Upper lobe of left lung (tissue), 4 donors: ENCODE results near the gene GRIK1.

Source experiments
- EP300 ChIP-seq, 4 donors: sonication (generic); formaldehyde crosslinking; IDR thresholded peaks; one replicate each; pipeline ENCODE4 v1.5.1; 2017; ENCODE audit warnings: antibody characterized with exemption in 4 of 4, control low read depth in 2 of 4
- POLR2A ChIP-seq, 4 donors: fragments of 450-650 bp; IDR thresholded peaks; one replicate each; pipeline ENCODE4 v1.5.1; 2016 to 2017; ENCODE audit warnings: antibody characterized with exemption in 4 of 4, mild to moderate bottlenecking in 2 of 4
- POLR2AphosphoS5 ChIP-seq, 2 donors: sonication (generic); formaldehyde crosslinking; IDR thresholded peaks; one replicate each; pipeline ENCODE4 v1.5.1; 2017; ENCODE audit warnings: antibody characterized with exemption in 2 of 2
- TF ChIP-seq, protein P1 (sequence below), 6 experiments: fragments of 450-650 bp in 4 of 6; fragments of 200-600 bp in 2 of 6; sonication (generic) in 2 of 6; IDR thresholded peaks; one replicate each; pipeline ENCODE4 v1.5.1; 2016 to 2019; ENCODE audit warnings: antibody characterized with exemption in 6 of 6

- TF ChIP-seq, protein P1, sequence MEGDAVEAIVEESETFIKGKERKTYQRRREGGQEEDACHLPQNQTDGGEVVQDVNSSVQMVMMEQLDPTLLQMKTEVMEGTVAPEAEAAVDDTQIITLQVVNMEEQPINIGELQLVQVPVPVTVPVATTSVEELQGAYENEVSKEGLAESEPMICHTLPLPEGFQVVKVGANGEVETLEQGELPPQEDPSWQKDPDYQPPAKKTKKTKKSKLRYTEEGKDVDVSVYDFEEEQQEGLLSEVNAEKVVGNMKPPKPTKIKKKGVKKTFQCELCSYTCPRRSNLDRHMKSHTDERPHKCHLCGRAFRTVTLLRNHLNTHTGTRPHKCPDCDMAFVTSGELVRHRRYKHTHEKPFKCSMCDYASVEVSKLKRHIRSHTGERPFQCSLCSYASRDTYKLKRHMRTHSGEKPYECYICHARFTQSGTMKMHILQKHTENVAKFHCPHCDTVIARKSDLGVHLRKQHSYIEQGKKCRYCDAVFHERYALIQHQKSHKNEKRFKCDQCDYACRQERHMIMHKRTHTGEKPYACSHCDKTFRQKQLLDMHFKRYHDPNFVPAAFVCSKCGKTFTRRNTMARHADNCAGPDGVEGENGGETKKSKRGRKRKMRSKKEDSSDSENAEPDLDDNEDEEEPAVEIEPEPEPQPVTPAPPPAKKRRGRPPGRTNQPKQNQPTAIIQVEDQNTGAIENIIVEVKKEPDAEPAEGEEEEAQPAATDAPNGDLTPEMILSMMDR (IDR thresholded peaks at IDR 0.05): no peak
- no peak for TF ChIP-seq EP300 (IDR thresholded peaks at IDR 0.05)
- TF ChIP-seq POLR2A (IDR thresholded peaks at IDR 0.05): no peak
- no peak for TF ChIP-seq POLR2AphosphoS5 (IDR thresholded peaks at IDR 0.05)
These were observed 126.8 kb downstream of the GRIK1 start for GRCh38 chr21:29812947-29813346.
